Adipocyte (in vitro differentiated cells): ENCODE results near the gene MAP4K2.

Source experiments
- DNase-seq: peaks from one replicate; pipeline ENCODE4 v3.0.0-alpha.2; 2015; ENCODE audit warnings: low read depth
- H3K27me3 ChIP-seq: replicated peaks from 2 replicates; pipeline ENCODE4 v1.7.0; 2013; ENCODE audit warnings: mild to moderate bottlenecking, low read length, moderate library complexity; ENCODE audit not compliant: control insufficient read depth, insufficient read depth
- H3K36me3 ChIP-seq: 2 replicates; pipeline ENCODE4 v1.7.0; 2013; ENCODE audit warnings: low read length, mild to moderate bottlenecking, moderate library complexity; ENCODE audit not compliant: control insufficient read depth, insufficient read depth, severe bottlenecking
- H3K4me1 ChIP-seq: 2 replicates; pipeline ENCODE4 v1.7.0; 2013; ENCODE audit warnings: mild to moderate bottlenecking, low read length, moderate library complexity; ENCODE audit not compliant: control insufficient read depth, insufficient read depth
- H3K4me3 ChIP-seq: 2 replicates; pipeline ENCODE4 v1.7.0; 2013; ENCODE audit warnings: mild to moderate bottlenecking, low read length, moderate library complexity
- H3K9ac ChIP-seq: 2 replicates; pipeline ENCODE4 v1.7.0; 2013; ENCODE audit warnings: mild to moderate bottlenecking, low read length, moderate library complexity
- H3K9me3 ChIP-seq: 2 replicates; pipeline ENCODE4 v1.7.0; 2013; ENCODE audit warnings: mild to moderate bottlenecking, low read length, moderate library complexity; ENCODE audit not compliant: control insufficient read depth

Gene MAP4K2

DNA sequence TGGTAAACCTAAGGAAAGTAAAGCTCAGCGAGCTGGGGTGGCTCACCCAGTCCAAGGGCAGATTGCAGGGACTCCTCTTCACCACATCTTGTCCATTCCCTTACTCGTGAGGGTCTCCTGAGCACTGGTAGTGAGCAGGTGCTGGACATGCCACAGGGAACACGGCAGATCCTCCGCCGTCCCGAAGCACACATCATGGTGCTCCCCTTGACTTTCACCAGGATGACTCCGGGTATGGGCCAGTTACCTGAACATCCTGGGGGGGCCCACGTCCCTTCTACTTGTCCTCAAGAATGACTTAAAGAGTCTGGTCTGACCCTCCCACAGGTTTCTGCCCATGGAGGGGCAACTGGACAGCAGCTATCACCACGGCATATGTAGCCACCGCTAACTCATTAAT lies 16.7 kb downstream of the MAP4K2 start:
- Histone ChIP-seq H3K27me3 (no peaks in the 10 kb centered on the region), H3K4me1 (peaks cover 4% of the 10 kb centered on the region), H3K36me3 (no peaks in the 10 kb centered on the region), H3K9me3 (no peaks in the 10 kb centered on the region), H3K4me3 (no peak overlapping the region), H3K9ac (peak overlapping the region; percentile 2)
- DNase-seq = no peak

DNA sequence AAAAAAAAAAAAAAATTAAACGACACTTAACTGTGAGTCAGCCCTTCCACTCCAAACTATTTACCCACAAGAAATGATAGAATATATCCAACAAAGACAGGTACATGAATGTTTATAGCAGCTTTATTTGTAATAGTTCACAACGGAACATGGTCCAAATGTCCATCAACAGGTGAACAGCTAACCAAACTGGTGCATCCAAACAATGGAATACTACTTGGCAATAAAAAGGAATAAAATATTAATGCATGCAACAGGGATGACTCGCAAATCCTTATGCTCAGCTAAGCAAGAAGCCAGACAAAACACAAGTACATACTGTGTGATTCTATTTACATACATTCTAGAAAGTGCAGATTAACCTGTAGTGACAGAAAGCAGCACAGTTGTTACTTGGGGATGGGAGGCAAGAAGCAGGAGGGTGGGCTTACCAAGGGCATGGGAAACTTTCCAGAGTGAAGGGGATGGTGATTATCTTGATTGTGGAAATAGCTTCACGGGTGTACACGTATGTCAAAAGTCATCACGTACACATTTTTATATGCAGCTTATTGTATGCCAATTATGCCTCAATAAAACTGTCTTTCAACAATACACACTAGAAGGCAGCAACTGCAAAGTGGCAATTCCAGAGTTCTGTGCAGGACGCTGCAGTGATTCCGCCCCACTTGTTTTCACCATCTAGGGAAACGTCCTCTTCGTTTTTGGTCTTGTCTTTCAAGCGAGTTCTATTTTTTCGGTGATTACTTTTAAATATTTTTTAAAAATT lies 18.0 kb downstream of the MAP4K2 start:
- H3K9ac ChIP-seq = no peak overlapping the region
- no peak for DNase-seq
- no peaks in the 10 kb centered on the region for H3K36me3 ChIP-seq
- no peak overlapping the region for H3K4me3 ChIP-seq
- H3K27me3 ChIP-seq = no peaks in the 10 kb centered on the region
- H3K9me3 ChIP-seq = no peaks in the 10 kb centered on the region
- H3K4me1 ChIP-seq = peaks cover 4% of the 10 kb centered on the region

GRCh38 chr11:64778473-64779298 lies 24.3 kb downstream of the MAP4K2 start, which contains the start of gene SF1:
Gene SF1, minus strand, starts transcription at chr11:64778542. Its CDS starts 150 bp downstream, at chr11:64778392.
- Histone ChIP-seq H3K36me3 (peaks cover 30% of the 10 kb centered on the region), H3K27me3 (no peaks in the 10 kb centered on the region), H3K9ac (peak within 1 kb of the TSS; percentile 89), H3K9me3 (no peaks in the 10 kb centered on the region), H3K4me3 (peak within 1 kb of the TSS; percentile 84), H3K4me1 (peaks cover 19% of the 10 kb centered on the region)
- DNase-seq = peak; percentile 100

- peak overlapping the region; percentile 89 for H3K9ac ChIP-seq
- H3K27me3 ChIP-seq = no peaks in the 10 kb centered on the region
- no peaks in the 10 kb centered on the region for H3K9me3 ChIP-seq
- peak overlapping the region; percentile 84 for H3K4me3 ChIP-seq
- H3K36me3 ChIP-seq = peaks cover 36% of the 10 kb centered on the region
- peaks cover 19% of the 10 kb centered on the region for H3K4me1 ChIP-seq
- DNase-seq = no peak
These were observed 24.9 kb downstream of the MAP4K2 start for GRCh38 chr11:64778223-64778472.

DNA sequence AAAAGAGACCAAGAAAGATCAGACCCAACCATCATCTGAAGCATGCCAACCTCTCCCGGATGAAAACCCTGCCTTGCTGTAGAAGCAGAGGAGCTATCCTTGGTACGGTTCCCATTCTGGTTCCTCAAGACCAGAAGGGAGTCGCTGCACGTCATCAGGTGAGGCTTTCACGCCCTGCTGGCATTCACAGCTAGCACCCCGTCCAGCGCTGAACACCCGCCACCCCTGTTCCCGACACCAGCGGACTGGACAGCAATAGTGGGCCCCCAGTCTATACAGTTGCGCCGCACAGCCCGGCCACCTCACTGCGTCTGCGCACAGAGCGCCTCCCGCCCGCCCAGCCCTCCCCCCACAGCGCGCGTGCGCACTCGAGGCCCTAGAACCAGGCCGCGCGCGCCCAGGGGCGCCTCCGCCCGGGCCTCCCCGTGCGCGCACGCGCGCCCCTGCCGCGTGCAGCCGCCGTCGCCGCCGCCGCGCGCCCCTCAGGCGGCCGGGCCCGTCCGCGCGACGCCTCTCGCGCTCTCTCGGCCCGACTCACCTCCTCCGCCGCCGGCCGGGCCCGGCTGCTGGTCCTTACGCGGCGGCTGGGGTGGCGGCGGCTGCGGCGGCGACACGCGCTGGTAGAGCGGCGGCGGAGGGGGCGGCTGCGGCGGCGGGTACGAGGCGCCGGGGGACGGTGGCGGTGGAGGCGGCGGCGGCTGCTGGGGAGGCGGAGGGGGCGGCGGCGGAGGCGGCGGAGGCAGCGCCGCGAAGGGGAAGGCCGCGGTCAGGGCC lies 25.4 kb downstream of the MAP4K2 start:
- H3K36me3 ChIP-seq = peaks cover 41% of the 10 kb centered on the region
- DNase-seq = peak; percentile 96
- peaks cover 22% of the 10 kb centered on the region for H3K4me1 ChIP-seq
- H3K9ac ChIP-seq = peak overlapping the region; percentile 89
- peak overlapping the region; percentile 84 for H3K4me3 ChIP-seq
- no peaks in the 10 kb centered on the region for H3K27me3 ChIP-seq
- no peaks in the 10 kb centered on the region for H3K9me3 ChIP-seq

DNA sequence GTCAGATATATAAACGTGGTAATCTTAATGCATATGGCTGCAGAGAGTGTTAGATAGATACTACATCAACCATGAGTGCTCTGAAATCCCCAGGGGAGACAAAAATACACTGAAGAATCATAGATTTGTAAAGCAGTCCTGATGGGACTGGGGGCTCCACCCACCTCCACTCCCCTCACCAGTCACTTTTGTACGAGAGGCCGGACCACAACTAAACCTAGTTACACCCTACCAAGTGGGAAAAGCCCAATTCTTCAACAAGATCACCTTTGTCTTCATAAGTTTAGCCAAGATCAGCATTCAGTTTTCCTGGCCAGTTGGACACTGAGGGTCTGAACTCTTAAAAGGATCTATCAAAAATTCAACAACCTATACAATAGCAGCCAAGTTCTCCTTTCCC lies 26.1 kb downstream of the MAP4K2 start:
- H3K36me3 ChIP-seq = peaks cover 48% of the 10 kb centered on the region
- peak overlapping the region; percentile 84 for H3K4me3 ChIP-seq
- peak overlapping the region; percentile 81 for H3K9ac ChIP-seq
- no peak for DNase-seq
- no peaks in the 10 kb centered on the region for H3K9me3 ChIP-seq
- no peaks in the 10 kb centered on the region for H3K27me3 ChIP-seq
- H3K4me1 ChIP-seq = peaks cover 24% of the 10 kb centered on the region

DNA sequence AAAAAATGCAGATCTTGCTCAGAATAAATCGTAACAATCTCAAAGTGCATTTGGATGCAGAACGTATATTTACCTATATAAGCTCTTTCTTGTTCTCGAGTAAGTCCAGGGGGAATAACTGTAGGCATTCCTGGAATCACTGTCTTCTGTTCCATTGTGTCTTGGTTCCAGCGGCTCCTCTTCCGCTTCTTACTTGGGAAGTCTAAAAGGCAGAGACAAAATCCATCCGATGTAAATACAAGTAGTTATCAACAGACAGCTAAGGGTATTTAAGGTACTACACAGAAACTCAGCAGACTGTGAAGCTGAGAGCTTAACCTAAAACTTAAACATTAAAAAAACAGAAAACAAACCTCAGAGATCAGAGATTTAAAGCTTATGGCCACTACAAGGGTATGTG lies 26.6 kb downstream of the MAP4K2 start:
- no peaks in the 10 kb centered on the region for H3K27me3 ChIP-seq
- H3K9me3 ChIP-seq = no peaks in the 10 kb centered on the region
- H3K9ac ChIP-seq = peak overlapping the region; percentile 81
- H3K36me3 ChIP-seq = peaks cover 53% of the 10 kb centered on the region
- H3K4me3 ChIP-seq = peak overlapping the region; percentile 84
- no peak for DNase-seq
- H3K4me1 ChIP-seq = peaks cover 24% of the 10 kb centered on the region

DNA sequence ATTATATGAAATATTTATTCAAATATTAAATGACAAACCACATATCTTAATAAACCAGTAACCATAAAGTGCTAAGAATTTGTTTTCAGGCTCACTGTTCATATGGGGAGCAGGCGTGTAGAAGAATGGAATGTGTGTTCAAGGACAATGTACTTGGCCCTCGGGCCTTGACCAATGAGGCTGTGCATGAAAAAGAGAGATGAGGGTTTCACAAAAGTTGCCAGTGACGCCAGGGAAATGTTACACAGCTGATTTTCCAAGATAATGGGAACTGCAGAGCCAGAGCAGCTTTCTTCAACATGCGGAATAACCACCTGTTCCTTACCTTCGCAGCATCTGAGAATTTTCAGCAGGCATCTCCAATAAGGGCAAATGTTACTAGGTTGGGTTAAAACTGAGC lies 28.9 kb downstream of the MAP4K2 start:
- Histone ChIP-seq H3K4me1 (peaks cover 18% of the 10 kb centered on the region), H3K9me3 (no peaks in the 10 kb centered on the region), H3K9ac (no peak overlapping the region), H3K27me3 (no peaks in the 10 kb centered on the region), H3K4me3 (no peak overlapping the region), H3K36me3 (peaks cover 76% of the 10 kb centered on the region)
- no peak for DNase-seq

GRCh38 chr11:64772303-64773018 lies 30.6 kb downstream of the MAP4K2 start:
- H3K4me3 ChIP-seq = no peak overlapping the region
- H3K36me3 ChIP-seq = peaks cover 92% of the 10 kb centered on the region
- no peaks in the 10 kb centered on the region for H3K27me3 ChIP-seq
- peak overlapping the region; percentile 16 for H3K9ac ChIP-seq
- DNase-seq = no peak
- peaks cover 18% of the 10 kb centered on the region for H3K4me1 ChIP-seq
- no peaks in the 10 kb centered on the region for H3K9me3 ChIP-seq

DNA sequence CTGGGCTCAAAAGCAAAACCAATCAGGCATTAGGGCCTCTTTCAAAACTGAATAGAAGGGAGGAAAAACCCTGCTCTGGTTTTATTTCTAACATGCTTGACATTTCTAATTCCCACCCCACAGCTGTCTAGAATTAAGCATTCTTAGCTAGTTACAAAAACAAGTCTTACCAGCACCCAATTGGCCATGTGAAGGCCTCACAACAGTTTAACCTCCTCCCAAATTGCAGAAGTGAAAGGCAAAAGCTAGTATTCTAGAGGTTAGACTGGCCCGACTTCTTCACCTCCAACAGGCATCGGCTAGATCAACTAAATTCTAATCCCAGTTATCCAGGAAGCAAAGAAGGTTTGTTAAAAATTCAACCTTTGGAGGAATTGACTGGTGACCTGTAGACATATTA lies 31.2 kb downstream of the MAP4K2 start:
- H3K27me3 ChIP-seq = no peaks in the 10 kb centered on the region
- H3K9ac ChIP-seq = peak overlapping the region; percentile 16
- H3K4me1 ChIP-seq = peaks cover 15% of the 10 kb centered on the region
- no peak overlapping the region for H3K4me3 ChIP-seq
- peaks cover 98% of the 10 kb centered on the region for H3K36me3 ChIP-seq
- no peak for DNase-seq
- no peaks in the 10 kb centered on the region for H3K9me3 ChIP-seq
